Activated T-cell treated with anti-CD3 and anti-CD28 coated beads for 4 hours (primary cell): ENCODE measurements around the gene COQ9.
A peak's percentile ranks its signal among the peaks of the same experiment; 100 is the strongest.

ENCODE experiments used
- DNase-seq: peaks from one replicate; pipeline ENCODE4 v3.0.0-alpha.2; 2020

COQ9 gene

GRCh38 chr16:57473906-57474305 lies 26.6 kb downstream of the COQ9 start:
- DNase-seq: no peak

GRCh38 chr16:57474671-57475661 lies 27.7 kb downstream of the COQ9 start:
- no peak for DNase-seq

- peak; percentile 38 for DNase-seq
These were observed 28.5 kb downstream of the COQ9 start for GRCh38 chr16:57475711-57476339.

- DNase-seq: no peak
These were observed 29.5 kb downstream of the COQ9 start for GRCh38 chr16:57476546-57477410.

GRCh38 chr16:57477531-57478202 lies 30.4 kb downstream of the COQ9 start:
- no peak for DNase-seq

GRCh38 chr16:57478396-57479204 lies 31.3 kb downstream of the COQ9 start:
- no peak for DNase-seq

- no peak for DNase-seq
These were observed 32.1 kb downstream of the COQ9 start for GRCh38 chr16:57479205-57479975.

- DNase-seq: no peak
These were observed 32.9 kb downstream of the COQ9 start for GRCh38 chr16:57479976-57480753.

- no peak for DNase-seq
These were observed 33.5 kb downstream of the COQ9 start for GRCh38 chr16:57480754-57481230.

GRCh38 chr16:57481421-57481820 lies 34.1 kb downstream of the COQ9 start:
- DNase-seq: no peak

GRCh38 chr16:57482845-57483545 lies 35.7 kb downstream of the COQ9 start:
- no peak for DNase-seq

GRCh38 chr16:57483725-57484514 lies 36.6 kb downstream of the COQ9 start:
- DNase-seq: no peak

- no peak for DNase-seq
These were observed 37.3 kb downstream of the COQ9 start for GRCh38 chr16:57484515-57485005.

GRCh38 chr16:57485091-57485915 lies 38.0 kb downstream of the COQ9 start:
- DNase-seq: no peak

- peak; percentile 71 for DNase-seq
These were observed 38.9 kb downstream of the COQ9 start, which contains the start of gene DOK4 for GRCh38 chr16:57485916-57486857. DOK4 (minus strand) TSS chr16:57486493; CDS start chr16:57479507, 6,986 bp downstream.
